ENCODE measurements around the gene DCDC1. TPM values are rescaled to one million over a fixed set of nuclear protein-coding genes. Genes with fewer than 3 reads are reported as not detected.

The DCDC1 gene
- polyA plus RNA-seq, 1 donor: 6.9 TPM

GRCh38 chr11:30908272-30908671 lies 461.3 kb downstream of the DCDC1 start:
- DNase-seq: no peak

GRCh38 chr11:30902929-30903328 lies 466.6 kb downstream of the DCDC1 start:
- no peak for DNase-seq

DNA sequence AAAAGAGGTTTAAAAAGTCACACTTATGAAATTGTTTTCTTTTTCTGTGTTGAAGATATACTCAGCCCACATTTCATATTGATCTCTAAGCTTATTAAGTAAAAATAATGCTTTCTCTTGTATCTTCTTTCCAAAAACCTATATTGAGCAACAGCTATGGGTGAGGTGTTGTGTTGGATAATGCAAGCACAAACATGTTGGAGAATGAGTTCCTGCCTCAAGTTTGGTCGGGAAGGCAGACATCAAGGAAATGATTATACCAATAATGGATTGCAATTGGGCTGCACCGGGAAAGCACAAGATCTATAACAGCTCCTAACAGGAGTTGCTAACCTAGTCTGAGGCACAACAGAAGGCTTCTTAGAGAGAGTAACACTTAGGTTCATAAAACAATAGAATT lies 474.5 kb downstream of the DCDC1 start:
- no peak for DNase-seq

- DNase-seq: no peak
Measured at GRCh38 chr11:30893318-30893717, 476.2 kb downstream of the DCDC1 start.

GRCh38 chr11:30889143-30889794 lies 480.3 kb downstream of the DCDC1 start:
- DNase-seq: no peak

DNA sequence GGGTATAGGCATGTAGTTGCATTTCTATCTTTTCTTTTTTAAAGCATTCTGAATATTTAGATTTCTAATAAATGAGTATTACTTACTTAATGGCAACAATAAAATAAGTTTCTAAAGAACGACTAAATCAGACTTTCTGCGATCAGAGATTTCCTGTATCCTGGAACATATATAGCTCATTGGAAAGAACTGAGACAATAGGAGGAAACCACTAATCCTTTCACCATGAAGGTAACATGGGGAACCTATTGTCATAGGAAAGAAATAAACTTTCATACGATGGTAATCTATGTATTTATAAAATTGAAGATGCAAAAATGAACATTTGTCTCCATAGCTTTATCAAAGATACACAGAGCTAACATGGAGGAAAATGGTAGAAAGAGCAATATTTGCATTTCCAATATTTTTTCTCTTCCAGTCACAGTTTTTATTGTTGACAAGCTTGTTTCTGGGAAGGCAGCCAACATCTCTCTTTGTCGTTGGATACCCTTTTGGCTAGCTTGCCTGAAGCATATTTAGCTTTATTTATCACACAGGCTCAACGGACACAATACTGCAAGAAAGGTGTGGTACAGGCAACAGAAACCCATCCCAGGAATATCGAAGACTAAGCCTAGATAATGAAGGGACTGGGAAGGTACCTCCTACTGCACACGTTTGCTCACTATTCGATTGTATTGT lies 490.1 kb downstream of the DCDC1 start:
- DNase-seq: no peak

DNA sequence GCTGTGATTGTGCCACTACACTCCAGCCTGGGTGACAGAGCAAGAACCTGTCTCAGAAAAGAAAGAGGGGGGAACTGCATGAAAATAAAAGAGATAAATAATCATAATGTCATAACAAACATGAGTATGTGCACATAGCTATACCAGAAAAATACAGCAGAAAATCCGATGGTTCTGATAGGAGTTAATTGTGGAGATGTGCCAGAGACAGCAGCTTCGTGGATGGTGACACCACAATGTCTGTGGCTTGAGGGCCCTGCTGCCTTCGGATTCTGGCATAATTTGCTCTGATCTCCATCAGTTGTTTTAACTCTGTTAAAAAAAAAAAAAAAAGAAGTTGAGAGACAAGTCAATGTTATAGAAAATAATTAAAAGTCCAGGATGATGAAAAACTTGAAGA lies 491.1 kb downstream of the DCDC1 start:
- DNase-seq: no peak

- DNase-seq: no peak
Measured at GRCh38 chr11:30876663-30877396, 492.7 kb downstream of the DCDC1 start.

- no peak for DNase-seq
Measured at GRCh38 chr11:30876228-30876627, 493.3 kb downstream of the DCDC1 start.

- DNase-seq: no peak
Measured at GRCh38 chr11:30875806-30876205, 493.7 kb downstream of the DCDC1 start.

DNA sequence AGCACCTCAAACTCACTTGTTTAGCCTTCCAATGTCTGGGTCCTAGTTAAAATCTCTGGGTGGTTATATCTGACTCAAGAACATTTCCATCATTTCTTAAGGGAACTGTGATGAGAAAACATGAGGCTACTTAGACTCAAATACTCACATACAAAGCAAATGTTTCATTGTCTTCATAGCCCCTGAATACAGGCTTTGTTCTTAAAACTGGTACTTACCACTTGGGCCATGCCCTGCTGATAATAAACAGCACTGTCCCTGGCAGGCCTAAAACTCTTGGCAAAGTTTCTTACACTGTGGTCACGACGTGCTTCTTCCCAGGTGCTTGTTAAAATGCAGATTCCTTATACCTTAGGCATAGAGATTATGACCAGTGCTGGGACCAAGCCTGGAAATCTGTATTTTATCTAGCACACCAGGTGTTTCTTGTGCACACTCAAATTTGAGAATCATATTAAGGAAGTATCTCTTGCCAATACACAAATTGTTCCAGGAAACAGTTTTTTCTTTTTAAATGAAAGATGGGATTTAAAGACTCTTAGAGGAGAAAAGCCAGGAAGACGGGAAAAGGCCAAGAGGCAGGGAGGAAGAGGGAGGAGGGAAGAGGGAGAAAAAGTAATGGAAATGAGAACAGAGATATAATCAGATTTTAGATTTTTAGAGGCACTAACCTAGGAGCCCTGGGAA lies 495.5 kb downstream of the DCDC1 start:
- no peak for DNase-seq

- no peak for DNase-seq
Measured at GRCh38 chr11:30868626-30869081, 500.9 kb downstream of the DCDC1 start.

GRCh38 chr11:30863209-30863608 lies 506.3 kb downstream of the DCDC1 start:
- no peak for DNase-seq

DNA sequence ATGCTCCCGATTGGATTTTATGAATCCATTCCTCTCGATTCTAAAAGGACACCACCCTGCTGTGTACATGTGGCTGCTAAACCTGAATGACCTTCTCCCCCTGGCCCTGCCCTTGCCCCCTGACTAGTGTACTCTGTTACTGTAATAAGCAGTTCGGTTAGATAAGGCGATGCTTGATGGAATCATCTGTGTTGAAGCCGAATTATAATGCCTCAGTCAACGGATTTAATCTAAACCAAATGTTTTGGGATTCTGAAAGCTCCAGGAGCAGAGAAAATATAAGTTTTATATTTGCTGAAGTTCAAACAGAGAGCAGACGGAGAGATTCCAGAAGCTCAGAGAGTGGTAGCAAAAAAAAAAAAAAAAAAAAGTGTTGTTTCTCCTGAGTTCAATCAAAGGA lies 508.0 kb downstream of the DCDC1 start:
- DNase-seq: no peak

DNA sequence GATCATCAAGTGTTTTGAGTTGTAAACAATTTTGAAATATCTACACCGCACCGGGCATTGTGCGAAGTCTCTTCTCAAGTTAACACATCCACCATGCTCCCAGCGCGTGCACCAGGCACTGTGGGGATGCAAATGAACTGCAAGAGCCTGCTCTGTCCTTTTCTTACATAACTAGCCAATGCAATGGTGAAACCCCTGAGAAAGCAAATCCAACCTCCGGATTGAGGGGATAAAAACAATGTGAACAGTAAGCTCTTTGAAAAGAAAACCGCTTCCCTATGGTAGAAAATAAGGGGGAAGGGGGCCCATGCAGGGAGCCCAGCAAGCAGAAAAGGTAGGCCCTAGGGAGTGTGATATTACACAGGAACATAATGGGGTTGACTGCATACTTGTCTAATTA lies 508.5 kb downstream of the DCDC1 start:
- DNase-seq: no peak

DNA sequence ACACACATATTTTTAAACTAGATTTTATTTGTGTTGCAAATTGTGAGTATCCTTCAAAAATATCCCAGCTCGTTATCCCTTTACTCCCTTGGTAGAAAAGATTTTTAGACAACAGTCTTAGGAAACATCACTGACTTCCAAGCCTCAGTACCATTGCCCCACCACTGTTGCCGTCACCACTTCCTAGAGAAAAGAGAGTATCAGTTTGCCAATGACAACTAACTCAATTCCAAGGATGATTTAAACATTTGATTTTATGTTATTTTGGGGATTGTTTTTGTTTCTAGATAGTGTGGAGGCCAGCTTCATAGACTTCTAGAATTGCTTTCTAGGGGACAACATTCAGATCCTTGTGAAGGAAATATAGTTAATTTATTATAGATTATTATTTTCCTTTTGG lies 509.4 kb downstream of the DCDC1 start:
- no peak for DNase-seq

- no peak for DNase-seq
Measured at GRCh38 chr11:30859669-30860068, 509.9 kb downstream of the DCDC1 start.

DNA sequence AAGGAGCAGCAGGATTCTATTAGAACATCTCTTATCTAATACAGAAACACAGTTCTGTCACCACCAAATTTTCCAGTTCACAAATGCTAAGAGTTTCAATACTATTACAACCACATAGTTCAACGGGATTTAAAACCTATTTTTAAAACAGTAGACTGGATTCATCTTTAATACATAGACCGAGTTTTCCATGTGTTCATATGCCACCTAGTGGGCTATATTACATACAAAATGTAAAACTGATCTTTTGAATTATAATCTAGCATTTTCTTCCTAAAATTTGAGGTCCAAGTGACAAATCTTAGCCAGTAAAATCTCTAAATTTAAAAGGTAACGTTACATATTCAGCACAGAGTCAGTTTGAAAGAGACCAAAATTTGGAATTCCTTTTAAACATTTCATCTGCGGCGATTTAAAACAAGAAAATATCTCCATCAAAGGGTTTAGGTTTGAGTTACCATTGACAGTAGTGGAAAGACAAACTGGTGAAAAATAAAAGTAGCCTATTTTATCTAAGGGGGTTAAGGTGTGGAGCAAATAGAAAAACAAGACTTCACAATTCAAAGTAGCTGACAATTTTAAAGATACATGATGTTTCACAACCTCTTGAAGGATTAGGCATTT lies 514.0 kb downstream of the DCDC1 start:
- DNase-seq: no peak

- no peak for DNase-seq
Measured at GRCh38 chr11:30853439-30853838, 516.1 kb downstream of the DCDC1 start.

GRCh38 chr11:30852645-30853044 lies 516.9 kb downstream of the DCDC1 start:
- no peak for DNase-seq

DNA sequence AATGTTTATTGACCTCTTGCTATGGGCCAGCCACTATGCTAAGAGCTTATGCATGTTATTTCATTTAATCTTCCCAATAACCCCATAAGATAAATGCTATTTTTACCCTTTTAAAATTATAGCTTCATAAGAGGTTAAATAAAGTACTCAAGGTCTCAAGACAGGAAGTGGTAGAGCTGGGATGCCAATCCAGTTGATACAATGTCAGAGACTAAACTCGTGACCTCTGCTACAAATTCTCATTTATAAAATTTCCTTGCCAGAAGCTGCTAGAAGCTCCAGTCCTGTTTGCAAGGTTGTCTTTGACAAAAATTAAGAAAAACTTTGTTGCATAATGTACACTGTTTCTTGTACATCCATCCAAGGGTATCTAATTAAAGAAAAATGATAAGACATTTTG lies 517.4 kb downstream of the DCDC1 start:
- no peak for DNase-seq

DNA sequence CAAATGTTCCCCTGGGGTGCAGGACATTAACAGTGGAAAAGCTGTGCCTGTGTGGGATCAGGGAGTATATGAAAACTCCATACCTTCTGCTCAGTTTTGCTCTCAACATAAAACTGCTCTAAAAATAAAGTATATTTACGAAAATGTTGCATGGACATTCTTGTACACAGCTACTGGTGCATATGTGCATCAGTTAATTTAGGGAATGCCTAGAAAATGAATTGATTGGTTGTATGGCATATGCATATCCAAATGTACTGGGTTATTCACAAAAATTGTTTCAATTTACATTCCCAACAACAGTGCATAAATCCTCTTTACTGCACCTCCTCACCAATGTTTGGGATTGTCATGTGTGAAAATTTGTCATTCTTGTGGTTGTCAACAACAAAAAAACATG lies 532.3 kb downstream of the DCDC1 start:
- DNase-seq: no peak
